Aorta (tissue), 5 donors: ENCODE measurements around the gene NDRG2. TPM values are rescaled to one million over a fixed set of nuclear protein-coding genes. Genes with fewer than 3 reads are reported as not detected.
"Not testable (repeated sequence)": the region's sequence is repeated elsewhere in the genome, so short reads cannot be mapped to it uniquely, and the experiment has no call there.

Experiments
- ATAC-seq: fragments of 200-7000 bp; cut with Tn5 transposase; one replicate; pipeline ENCODE4 v1.9.1; 2022; ENCODE audit warnings: moderate library complexity; ENCODE audit not compliant: low FRiP score
- DNase-seq, 2 donors: peaks; one replicate each; pipeline ENCODE4 v3.0.0-alpha.2; 2020
- H3K27ac ChIP-seq, 2 donors: one replicate each; pipeline ENCODE4 v1.5.1; 2013; ENCODE audit warnings: low read length in 2 of 2, mild to moderate bottlenecking in 2 of 2, moderate library complexity in 2 of 2, control low read depth in 1 of 2, inconsistent platforms in 1 of 2, low read depth in 1 of 2
- H3K27me3 ChIP-seq, 2 donors: one replicate each; pipeline ENCODE4 v1.6.1; 2013; ENCODE audit warnings: control low read depth in 1 of 2, low read length in 1 of 2, mild to moderate bottlenecking in 1 of 2, moderate library complexity in 1 of 2; ENCODE audit not compliant: insufficient read depth in 2 of 2, control insufficient read depth in 1 of 2
- H3K36me3 ChIP-seq, 2 donors: one replicate each; pipeline ENCODE4 v1.6.1; 2013; ENCODE audit warnings: control low read depth in 1 of 2, low read length in 1 of 2, mild to moderate bottlenecking in 1 of 2; ENCODE audit not compliant: insufficient read depth in 2 of 2, control insufficient read depth in 1 of 2
- H3K4me1 ChIP-seq, 2 donors: one replicate each; pipeline ENCODE4 v1.6.1; 2013; ENCODE audit warnings: low read length in 2 of 2, control low read depth in 1 of 2, mild to moderate bottlenecking in 1 of 2, moderate library complexity in 1 of 2; ENCODE audit not compliant: insufficient read depth in 2 of 2, control insufficient read depth in 1 of 2
- H3K4me3 ChIP-seq, 2 donors: one replicate each; pipeline ENCODE4 v1.5.1; 2013; ENCODE audit warnings: low read length in 2 of 2, control low read depth in 1 of 2, mild to moderate bottlenecking in 1 of 2
- H3K9me3 ChIP-seq: one replicate; pipeline ENCODE4 v1.6.1; 2013; ENCODE audit warnings: mild to moderate bottlenecking, low read length; ENCODE audit not compliant: control insufficient read depth
- WGBS, 2 donors: extraction: QIAGEN DNeasy Blood & Tissue Kit; methylation state at CpG; one replicate each; pipeline ENCODE4 v1.1.7; 2013; 5-methylcytosine and 5-hydroxymethylcytosine counted together
- intact Hi-C, 2 donors: fragments of 100-400 bp; cut with DNase I; formaldehyde crosslinking; loops; one replicate each; pipeline versions ENCODE4 v1.14.2 to v1.15.0; 2022
- polyA plus RNA-seq, 2 donors: library from polyadenylated mRNA; stranded (reverse); fragments of 200-250 nt; gene quantifications; one replicate each; pipeline ENCODE4 v1.2.3, GENCODE V29; 2013
- total RNA-seq, 2 donors: library from RNA; stranded (reverse); fragmentation: NEBNext Ultra II Directional; extraction: Animal tissue kit (Norgen Biotek cat#: 25700); gene quantifications; one replicate each; pipeline ENCODE4 v1.2.1, GENCODE V29; 2021
- donor health status: healthy with polysubstance abuse.
- donor health status: Bipolar disorder and iron deficiency.
- donor health status: DM: no; HTN: no; CAD: no.
- donor health status: DM: no; HTN: no; CAD: no.
- donor health status: DM: yes; HTN: yes; CAD: no.

Gene NDRG2
- total and polyA plus RNA-seq, 4 donors = 68.7 to 196 (median 95.4) TPM

DNA sequence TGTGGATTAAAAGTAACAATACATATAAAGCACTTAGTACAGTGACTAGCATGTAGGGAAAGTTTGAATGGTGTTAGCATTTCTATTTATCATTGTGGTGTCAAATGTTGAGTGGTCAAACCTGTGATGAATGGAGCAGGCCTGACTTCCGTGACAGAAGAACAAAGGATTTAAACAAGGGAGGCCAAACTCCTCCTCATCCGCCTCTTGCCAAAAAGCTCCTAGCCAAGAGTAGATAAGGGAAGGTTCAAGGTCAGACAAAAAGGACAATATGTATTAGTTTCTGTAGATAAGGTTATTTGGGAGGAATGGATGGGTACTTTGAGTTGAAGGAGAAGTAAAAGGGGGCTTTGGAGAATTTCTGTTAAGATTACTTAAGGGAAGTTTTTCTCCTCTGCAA is 23.8 kb upstream of the NDRG2 start:
- ATAC-seq (no peak), DNase-seq (no peak)
- Histone ChIP-seq H3K4me3 (no peak overlapping the region), H3K4me1 (no peaks in the 10 kb centered on the region), H3K9me3 (no peaks in the 10 kb centered on the region), H3K27me3 (no peaks in the 10 kb centered on the region), H3K27ac (no peak overlapping the region), H3K36me3 (no peaks in the 10 kb centered on the region)
- intact Hi-C loops = no loop called here
- 74 to 76% methylated on average over 2 of the region's 2 CpGs for WGBS, 2 donors

DNA sequence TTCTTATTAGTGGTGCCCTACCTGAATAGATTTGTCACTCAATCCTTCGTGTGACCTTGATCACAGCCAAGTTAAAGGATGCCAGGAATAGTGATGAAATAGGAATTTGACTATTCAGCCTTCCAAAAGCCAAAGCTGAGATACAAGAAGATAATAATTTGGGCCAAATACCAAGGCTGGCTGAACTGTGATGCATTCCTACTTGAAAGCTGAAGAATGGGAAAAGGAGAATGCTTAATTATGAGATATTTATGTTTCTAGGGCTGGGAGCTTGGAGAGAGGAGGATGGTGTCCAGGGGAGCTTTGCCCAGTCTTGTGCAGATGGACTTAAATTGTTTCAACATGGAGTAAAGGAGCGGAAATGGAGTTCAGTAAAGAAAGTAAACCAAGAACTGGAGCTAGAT is 22.5 kb upstream of the NDRG2 start:
- DNase-seq (no peak), ATAC-seq (no peak)
- Histone ChIP-seq H3K4me1 (no peaks in the 10 kb centered on the region), H3K36me3 (no peaks in the 10 kb centered on the region), H3K27me3 (no peaks in the 10 kb centered on the region), H3K27ac (no peak overlapping the region), H3K4me3 (no peak overlapping the region), H3K9me3 (no peaks in the 10 kb centered on the region)
- WGBS, 2 donors = 59% methylated on average over 2 of the region's 2 CpGs
- intact Hi-C loops = no loop called here

DNA sequence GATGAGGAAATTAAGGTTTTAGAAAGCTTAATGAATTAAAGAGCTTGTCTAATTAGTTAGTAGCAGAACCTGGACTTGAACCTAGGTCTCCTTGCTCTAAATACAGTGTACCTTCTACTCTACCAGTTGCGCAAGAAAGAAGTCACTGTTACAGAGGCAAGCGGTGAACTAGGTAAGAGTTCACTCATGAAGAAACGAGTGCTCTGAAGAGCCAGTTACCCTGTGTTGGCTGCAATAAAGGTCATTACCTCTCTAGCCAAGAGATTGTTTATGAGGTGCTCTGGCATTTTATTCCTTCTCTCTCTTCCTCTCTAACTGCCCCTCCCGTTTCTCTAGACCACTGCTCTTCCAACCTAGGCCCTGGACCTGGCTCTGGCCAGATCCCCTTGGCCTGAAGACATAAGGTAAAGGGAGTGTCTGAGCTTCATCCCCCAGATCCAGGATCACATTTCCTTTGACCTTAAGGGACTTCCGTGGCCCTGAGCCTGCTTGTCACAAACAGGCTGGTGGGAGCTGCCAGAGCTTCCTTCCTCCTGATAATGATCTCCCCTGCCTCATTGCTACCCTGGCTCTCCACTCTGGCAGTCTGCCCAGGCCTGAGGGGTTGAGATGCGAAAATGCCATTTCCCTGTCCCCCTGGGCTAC is 19.2 kb upstream of the NDRG2 start:
- H3K27me3 ChIP-seq = no peaks in the 10 kb centered on the region
- no peaks in the 10 kb centered on the region for H3K4me1 ChIP-seq
- H3K4me3 ChIP-seq = no peak overlapping the region
- WGBS, 2 donors = 64 to 66% methylated on average over 6 of the region's 6 CpGs
- intact Hi-C loops = loop anchor here in 1 of 2 donors (5.0 kb wide), 1 partner anchor 42 kb away; no protein-coding TSS in a partner anchor
- no peaks in the 10 kb centered on the region for H3K9me3 ChIP-seq
- ATAC-seq (no peak), DNase-seq (no peak)
- no peak overlapping the region for H3K27ac ChIP-seq
- no peaks in the 10 kb centered on the region for H3K36me3 ChIP-seq

DNA sequence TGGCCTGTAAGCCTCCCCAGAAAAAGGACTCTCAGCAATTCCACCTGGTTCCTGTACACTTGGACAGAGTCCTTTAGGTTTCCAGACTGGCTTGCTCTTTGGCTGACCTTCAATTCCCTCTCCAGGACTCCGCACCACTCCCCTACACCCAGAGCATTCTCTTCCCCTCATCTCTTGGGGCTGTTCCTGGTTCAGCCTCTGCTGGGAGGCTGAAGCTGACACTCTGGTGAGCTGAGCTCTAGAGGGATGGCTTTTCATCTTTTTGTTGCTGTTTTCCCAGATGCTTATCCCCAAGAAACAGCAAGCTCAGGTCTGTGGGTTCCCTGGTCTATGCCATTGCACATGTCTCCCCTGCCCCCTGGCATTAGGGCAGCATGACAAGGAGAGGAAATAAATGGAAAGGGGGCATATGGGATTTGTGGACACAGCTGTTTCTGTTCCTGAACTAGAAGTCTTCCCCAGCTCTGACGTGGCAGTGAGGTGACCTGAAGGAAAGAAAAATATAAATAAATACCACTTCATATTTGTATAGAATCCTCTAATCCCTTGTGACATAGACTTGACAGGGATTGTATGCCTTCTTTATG is 18.6 kb upstream of the NDRG2 start:
- 65 to 70% methylated on average over 2 of the region's 2 CpGs for WGBS, 2 donors
- intact Hi-C loops = loop anchor here in 1 of 2 donors (5.0 kb wide), 1 partner anchor 41 kb away; no protein-coding TSS in a partner anchor
- DNase-seq (no peak), ATAC-seq (no peak)
- no peak overlapping the region for H3K4me3 ChIP-seq
- H3K4me1 ChIP-seq = no peaks in the 10 kb centered on the region
- no peaks in the 10 kb centered on the region for H3K9me3 ChIP-seq
- H3K27me3 ChIP-seq = no peaks in the 10 kb centered on the region
- no peak overlapping the region for H3K27ac ChIP-seq
- no peaks in the 10 kb centered on the region for H3K36me3 ChIP-seq

DNA sequence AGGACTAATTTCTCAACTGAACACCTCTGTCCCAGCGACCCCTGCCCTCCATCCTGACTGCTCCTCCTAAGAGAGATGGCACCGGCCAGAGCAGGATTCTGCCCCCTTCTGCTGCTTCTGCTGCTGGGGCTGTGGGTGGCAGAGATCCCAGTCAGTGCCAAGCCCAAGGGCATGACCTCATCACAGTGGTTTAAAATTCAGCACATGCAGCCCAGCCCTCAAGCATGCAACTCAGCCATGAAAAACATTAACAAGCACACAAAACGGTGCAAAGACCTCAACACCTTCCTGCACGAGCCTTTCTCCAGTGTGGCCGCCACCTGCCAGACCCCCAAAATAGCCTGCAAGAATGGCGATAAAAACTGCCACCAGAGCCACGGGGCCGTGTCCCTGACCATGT is 18.1 kb upstream of the NDRG2 start:
- Histone ChIP-seq H3K36me3 (no peaks in the 10 kb centered on the region), H3K4me1 (no peaks in the 10 kb centered on the region), H3K4me3 (no peak overlapping the region), H3K27me3 (no peaks in the 10 kb centered on the region), H3K9me3 (no peaks in the 10 kb centered on the region), H3K27ac (no peak overlapping the region)
- WGBS, 2 donors = 35 to 40% methylated on average over 8 of the region's 8 CpGs
- ATAC-seq (no peak), DNase-seq (no peak)
- intact Hi-C loops = loop anchor here in 1 of 2 donors (5.0 kb wide), 1 partner anchor 41 kb away; no protein-coding TSS in a partner anchor

DNA sequence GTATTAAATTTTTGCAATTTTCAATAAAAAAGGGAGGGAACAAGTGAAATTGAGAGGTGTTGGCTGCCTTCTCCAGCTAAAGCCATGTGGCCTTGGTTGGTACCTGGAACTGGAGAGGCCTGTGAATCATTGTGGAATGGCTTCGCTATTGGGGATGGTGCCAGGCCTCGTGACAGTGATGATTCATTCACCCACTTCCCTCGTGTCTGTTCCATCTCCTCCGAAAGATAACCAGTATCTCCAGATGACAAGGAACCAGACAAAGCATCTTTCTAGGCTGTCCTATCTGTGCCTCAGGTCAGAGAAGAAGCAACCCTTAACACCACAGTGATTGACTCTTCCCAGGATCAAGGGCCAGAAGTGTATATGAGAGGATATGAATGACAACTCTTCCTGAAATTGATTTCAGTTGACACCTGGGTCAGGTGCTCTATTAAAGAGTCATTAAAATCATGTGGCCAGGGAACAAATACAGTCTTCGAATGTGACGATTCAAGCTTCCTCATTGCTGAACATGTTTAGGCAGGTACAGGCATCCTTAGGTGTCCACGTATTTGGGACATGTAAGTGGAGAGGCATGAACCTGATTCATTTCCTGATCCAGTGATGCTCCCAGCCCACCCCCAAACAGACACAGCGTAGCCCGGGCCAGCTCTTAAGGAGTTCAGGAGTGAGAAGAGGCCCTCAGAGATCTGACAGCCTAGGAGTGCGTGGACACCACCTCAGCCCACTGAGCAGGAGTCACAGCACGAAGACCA is 17.0 kb upstream of the NDRG2 start, which contains the start of gene RNASE7:
Gene RNASE7 (plus strand): TSS at position 687 of the 758 bp plus-strand sequence. CDS start 631 bp downstream, outside the sequence.
- Histone ChIP-seq H3K4me3 (no peak within 1 kb of the TSS), H3K27me3 (no peaks in the 10 kb centered on the region), H3K36me3 (no peaks in the 10 kb centered on the region), H3K9me3 (no peaks in the 10 kb centered on the region), H3K27ac (no peak within 1 kb of the TSS), H3K4me1 (no peaks in the 10 kb centered on the region)
- WGBS, 2 donors = 79% methylated on average over 11 of the region's 11 CpGs
- DNase-seq = no peak
- no peak for ATAC-seq
- intact Hi-C loops = loop anchor here in 1 of 2 donors (5.0 kb wide), 1 partner anchor 40 kb away; no protein-coding TSS in a partner anchor

DNA sequence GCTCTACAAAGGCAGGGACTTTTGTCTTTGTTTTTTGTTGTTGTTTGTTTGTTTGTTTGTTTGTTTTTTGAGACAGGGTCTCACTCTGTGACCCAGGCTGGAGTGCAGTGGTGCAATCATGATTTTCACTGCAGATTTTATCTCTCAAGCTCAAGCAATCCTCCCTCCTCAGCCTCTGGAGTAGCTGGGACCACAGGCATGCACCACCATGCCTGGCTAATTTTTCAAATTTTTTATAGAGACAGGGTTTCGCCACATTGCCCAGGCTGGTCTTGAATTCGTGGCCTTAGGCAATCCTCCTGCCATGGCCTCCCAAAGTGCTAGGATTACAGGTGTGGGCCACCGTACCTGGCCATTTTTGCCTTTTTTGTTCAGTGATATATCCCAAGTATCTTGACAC is 16.1 kb upstream of the NDRG2 start:
- H3K4me1 ChIP-seq, ATAC-seq, H3K4me3 ChIP-seq, H3K27ac ChIP-seq, H3K27me3 ChIP-seq, H3K36me3 ChIP-seq, H3K9me3 ChIP-seq, DNase-seq: not testable (repeated sequence)
- 78 to 79% methylated on average over 3 of the region's 3 CpGs for WGBS, 2 donors
- intact Hi-C loops = loop anchor here (1.0 to 5.0 kb wide), 2 partner anchors 27 to 39 kb away; no protein-coding TSS in a partner anchor

DNA sequence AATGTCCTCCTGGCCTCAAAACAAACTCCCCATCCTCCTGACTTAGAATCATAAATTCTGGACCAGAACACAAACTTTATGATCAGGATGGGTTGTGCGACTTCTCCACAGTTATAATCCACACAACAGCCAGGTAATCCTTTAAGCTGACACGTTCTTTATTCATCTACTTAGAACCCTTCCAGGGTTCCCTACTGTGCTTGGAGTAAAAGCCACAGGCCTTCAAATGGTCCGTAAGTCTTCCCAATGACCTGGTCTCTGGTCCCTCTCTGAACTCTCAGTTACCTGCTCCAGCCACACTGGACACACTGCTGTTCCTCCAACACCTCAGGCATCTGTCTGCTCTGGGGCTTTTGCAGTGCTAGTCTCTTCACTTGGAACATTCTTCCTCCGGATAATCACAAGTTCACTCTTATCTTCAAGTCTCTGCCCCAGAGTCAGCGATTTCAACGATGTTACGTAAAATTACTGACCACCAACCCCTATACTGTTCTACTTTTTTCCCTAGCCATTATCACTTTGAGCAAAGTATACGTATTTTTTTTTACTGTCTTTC is 15.6 kb upstream of the NDRG2 start:
- H3K36me3 ChIP-seq = no peaks in the 10 kb centered on the region
- WGBS, 2 donors = 67 to 71% methylated on average over 8 of the region's 8 CpGs
- ATAC-seq = no peak

More for the DNA sequence above, 15.6 kb upstream of the NDRG2 start:
- Histone ChIP-seq H3K27ac (no peak overlapping the region), H3K4me1 (no peaks in the 10 kb centered on the region), H3K4me3 (no peak overlapping the region), H3K9me3 (no peaks in the 10 kb centered on the region), H3K27me3 (no peaks in the 10 kb centered on the region)
- DNase-seq = no peak
- intact Hi-C loops = loop anchor here (1.0 to 5.0 kb wide), 2 partner anchors 26 to 38 kb away; no protein-coding TSS in a partner anchor
